NCI-H1417 (cell line): ENCODE results near the gene TRIM29.
"Not testable (repeated sequence)": the region's sequence is repeated elsewhere in the genome, so short reads cannot be mapped to it uniquely, and the experiment has no call there.

Experiments used
- DNase-seq, 3 experiments: peaks; one replicate each; lab custom pipeline; 2025; lab: John Stamatoyannopoulos, UW

The TRIM29 gene

DNA sequence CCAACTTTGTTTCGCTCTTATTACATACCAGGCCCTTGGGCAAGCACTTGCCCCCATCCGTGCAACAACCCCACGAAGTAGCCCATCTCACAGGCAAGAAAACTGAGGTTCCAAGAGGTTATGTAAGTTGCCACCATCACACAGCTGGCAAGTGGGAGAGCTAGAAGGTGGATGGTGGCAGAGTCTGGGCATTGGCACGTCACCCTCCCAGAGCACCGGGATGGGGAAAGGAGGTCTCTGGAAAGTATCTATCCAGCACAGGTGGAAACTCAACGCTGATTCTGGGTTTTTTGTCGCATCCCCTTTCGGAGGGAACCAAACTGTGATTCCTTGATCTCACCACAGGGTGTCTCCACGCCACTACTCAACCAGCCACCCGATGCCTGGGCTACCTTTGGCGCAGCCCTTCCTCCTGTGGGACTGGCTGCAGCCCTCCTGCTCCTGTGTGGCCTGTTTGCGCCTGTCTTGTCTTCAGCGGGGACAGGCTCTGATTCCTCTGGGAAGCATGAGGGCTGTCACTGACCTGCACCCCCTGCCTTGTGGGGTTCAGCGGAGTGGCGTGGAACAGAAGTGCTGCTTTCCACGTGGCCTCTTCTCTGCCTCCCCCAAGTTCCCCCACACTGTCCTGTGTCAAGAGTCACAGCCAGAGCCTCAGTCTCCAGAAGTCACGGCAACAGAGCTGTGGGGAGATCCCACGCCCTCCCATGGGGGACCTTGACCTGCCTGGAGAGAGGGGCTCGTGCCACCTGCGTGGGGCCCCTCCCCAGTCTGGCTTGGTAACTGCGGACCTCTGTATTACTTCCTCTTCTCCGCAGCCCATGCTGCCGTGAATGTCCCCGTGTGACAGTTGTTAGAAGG, 34.4 kb upstream of the TRIM29 start:
- DNase-seq, result peak; percentile 47 to 70 (median 53)

DNA sequence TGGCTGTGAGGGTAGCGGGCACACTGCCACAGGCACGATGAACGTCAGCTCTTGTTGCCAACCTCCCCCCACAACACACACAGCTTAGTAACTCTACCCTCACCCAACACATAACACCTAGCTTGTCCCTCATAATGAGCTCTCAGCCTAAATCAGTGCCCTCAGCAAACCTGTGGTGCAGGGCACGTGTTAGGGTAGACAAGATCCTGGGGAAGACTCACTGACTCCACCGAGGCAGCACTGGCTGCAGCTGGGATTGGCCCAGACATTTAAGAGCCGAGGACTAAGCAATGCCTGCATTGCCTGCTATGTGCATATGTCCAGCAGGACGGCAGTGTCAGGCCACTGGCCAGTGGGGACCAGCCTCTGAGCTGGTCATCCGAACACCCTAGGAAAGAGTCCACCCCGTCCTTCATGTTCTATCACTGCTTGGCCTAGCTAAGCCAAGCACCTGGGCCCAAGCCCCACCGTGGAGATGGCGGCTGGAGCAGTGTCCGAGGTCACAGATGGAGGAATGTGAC, 32.9 kb upstream of the TRIM29 start:
- DNase-seq, result no peak

DNA sequence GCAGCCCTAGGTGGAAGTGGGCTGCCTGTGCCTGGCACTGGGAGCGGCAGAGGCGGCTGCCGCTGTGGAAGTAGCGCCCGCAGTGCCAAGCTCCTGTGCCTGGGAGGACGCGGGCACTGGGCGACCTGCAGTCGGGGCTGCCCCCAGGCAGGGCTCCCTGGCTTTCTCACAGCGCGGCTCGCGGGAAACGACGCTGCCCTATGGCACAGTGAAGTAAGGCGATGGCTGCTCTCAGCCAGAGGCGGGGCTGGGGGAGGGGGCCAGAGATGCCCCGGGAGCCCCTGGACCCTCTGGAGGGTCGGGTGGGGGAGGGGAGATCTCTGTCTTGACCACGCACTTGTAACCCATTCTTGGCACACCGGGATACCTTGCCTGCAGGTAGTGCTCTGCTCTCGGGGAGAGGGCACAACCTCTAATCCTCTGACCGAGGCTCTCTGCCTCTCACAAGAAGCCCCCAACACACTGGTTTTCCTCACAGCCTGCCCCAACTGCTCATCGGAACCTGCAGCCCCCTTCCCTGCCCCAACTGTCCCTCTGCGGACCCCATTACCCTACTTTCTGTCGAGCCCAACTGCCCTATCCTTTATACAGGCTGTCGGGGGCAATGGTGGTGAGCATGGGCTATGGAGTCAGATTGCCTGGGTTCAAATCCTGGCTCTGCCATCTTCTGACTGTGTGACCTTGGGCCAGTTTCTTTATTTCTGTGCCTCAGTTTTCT, 32.2 kb upstream of the TRIM29 start:
- DNase-seq, result no peak

DNA sequence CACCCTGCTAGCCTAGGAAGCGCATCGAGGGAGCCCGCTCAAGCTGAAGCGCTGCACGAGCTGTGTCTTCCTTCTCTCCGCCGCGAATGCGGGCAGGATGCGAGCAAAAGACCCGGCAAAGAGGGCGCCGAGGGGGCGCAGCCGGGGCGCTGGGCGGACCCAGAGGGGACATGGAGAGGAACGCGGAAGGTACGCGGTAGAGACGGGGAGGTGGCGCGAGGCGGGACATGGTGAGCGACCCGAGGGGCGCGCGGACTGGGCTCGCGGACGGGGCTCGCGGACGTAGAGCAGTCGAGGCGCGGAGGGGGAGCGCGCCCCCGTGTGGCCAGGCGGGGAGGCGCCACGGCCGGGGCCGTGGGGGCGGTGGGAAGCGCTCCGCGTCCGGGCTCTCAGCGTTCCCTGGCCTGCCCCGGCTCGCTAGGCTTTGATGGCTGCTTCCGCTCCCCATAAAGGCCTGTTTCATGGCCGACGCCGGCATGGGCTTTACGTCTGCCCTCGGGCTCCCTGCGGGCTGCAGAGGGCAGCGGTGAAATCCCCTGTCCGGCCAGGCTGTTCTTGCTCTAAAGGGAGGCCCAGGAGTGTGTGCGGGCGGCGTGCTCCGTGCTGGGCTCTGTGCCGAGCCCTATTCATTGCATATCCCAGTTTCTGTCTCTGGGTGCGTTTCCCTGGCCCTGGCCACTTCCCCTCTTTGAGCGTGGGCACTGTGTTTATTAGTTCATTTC, 31.2 kb upstream of the TRIM29 start:
- peak; percentile 73 to 93 (median 92) for DNase-seq

DNA sequence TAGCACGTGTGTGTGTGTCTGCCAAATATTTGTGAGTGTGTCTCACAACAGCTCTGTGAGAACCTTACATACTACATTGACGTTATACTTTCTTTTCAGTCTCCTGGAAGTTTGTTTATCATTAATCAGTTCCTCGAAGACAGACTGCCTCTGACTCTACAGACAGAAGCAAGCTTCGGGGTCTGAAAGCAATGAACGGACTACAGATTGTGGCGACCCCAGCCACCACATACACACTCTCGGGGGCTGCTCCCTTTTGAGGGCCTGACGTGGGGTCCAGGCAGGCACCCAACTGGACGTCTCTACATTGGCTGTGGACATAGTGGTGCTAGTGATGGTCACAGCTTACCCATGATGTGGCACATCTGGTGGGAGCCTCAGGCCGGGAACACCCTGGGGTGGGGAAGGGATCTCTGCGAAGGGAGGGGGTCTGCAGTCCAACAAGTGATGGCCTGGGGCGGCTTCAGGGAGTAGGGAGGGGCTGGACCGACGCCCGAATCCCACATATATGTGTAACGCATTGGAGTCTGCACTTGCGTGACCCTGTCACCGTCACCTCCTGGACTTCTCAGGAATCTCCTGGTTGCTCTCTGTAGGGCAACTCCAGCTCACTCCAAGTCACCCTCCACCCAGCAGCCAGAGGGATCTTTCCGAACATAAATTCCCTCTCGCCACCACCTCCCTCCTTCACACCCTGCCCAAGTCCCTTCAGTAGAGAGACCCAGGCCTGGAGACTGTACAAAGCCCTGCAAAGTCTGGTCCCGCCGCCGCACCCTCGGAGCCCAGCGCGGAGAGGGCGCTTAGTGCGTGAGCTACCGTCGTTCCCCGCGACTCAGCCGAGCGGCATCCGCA, 30.4 kb upstream of the TRIM29 start:
- no peak for DNase-seq

DNA sequence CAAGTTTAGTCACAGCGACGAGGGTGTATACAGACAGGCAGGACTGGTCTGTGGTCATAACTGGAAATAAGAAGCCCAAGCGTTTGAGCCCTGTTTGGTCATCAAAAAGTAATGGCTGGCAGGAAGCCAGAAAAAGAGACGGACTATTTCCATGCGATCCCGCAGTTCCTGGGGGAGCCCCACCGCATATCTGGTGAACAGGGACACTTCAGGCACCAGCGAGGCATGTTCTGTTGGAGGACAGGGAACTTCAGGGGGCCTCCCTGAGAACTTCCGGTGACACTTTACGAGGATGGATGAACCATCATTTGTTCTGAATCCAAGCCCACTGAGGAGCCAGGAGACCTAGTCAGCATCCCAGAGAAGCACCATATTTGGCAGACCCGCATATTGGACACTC, 29.7 kb upstream of the TRIM29 start:
- no peak for DNase-seq

DNA sequence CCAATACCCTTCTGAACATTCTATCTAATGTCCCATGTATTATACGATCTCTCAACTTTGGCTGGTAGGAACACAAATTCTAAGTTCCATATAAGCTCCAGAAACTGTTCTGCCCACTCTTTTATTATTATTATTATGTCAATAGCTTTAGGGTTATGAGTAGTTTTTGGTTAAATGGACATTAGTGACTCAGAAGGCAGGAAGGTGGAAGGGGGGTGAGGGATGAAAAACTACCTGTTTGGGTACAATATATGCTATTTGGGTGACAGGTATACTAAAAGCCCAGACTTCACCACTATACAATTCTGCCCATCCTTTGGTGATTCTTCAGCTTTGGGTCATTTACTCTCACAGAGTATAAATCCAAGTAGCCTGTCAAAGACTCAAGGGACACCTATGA, 22.5 kb upstream of the TRIM29 start:
- no peak for DNase-seq

DNA sequence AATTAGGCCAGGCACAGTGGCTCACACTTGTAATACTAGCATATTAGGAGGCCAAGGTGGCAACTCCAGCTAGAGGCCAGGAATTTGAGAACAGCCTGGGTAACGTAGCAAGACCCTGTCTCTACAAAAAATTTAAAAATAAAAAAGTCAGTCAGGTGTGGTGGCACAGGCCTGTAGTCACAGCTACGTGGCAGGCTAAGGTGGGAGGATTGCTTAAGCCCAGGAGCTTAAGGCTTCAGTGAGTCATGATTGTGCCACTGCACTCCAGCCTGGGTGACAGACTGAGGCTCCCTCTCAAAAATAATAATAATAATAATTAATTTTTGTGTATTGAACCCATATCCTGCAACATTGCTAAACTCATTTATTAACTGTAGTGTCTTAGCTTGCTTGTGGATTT, 15.3 kb upstream of the TRIM29 start:
- no peak for DNase-seq

DNA sequence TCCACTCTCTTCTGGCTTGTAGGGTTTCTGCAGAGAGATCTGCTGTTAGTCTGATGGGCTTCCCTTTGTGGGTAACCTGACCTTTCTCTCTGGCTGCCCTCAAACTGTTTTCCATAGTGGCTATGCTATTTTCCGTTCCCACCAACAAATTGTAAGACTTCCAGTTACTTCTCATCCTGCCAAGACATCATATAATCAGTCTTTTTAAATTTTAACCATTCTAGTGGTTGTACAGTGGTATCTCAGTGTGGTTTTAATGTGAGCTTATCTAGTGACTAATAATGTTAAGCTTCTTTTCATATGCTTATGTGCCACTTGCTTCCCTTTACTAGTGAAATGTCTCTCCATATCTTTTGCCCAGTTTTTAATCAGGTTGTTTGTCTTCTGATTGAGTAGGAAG, 13.6 kb upstream of the TRIM29 start:
- no peak for DNase-seq

DNA sequence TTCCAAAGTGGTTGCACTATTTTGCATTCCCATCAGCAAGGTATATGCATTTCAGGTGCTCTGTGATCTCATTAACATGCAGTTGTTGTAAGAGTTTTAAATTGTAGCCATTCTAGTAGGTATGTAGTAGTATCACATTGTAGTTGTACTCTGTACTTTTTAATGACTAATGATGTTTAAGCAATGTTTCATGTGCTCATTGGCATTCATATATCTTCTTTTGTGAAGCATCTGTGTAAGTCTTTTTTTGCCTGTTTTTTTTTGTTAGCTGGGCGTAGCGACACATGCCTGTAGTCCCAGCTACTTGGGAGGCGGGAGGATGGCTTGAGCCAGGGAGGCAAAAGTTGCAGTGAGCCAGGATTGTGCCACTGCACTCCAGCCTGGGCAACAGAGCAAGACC, 11.3 kb upstream of the TRIM29 start:
- DNase-seq, result no peak

DNA sequence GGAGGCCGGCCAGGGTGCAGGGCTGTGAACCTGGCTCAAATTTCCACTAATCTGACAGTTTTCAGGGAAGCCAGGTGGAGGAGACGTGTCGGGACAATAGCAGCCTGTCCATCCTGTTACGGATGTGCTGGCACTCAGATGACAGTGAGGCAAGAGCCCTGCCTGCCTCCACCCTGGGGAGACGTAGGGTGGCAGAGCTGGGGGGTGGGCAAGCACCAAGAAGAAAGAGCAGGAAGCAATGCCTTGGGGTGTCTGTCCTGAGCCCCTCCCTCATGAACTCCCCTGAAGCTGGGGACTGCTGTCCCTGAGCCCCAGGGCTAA, 10.0 kb upstream of the TRIM29 start:
- DNase-seq, result no peak

DNA sequence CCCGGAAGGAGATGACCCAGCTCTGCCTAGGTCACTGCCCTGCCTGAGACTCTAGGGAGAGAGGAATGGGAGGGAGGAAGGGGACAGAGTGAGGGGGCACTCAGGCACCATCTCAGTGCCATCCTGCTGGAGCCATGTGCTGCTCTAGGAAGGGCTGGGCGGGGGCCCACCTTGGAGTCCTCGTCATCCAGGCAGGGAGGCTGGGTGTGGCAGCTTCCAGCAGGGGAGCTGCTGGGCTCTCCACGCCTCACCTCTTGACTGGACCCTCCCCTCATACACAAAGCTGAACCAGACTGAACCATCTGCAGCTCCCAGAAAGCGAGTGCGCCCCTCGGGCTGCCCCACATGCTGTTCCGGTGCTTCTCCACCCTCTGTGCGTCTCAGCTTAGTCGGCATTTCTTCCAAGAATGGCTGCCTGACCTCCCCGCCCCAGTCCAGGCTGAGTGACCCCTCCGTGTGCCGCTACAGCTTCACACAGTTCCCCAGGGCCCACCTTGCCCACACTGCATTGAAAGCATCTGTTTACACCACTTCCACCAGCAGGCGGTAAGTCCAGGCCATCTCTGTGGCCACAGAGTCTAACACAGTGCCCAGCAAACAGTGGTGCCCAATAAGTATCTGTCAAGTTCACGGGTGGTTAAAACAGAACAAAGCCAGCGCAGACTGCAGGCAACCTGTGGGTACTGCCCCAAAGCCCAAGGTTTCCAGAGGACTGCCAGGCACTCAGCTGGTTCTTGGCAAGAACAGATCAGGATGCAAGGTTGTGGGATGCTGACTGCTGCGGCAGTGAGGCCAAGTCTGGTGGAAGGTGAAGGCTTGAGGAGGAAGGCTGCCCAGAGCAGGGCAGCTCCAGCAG, 9.4 kb upstream of the TRIM29 start:
- no peak for DNase-seq

DNA sequence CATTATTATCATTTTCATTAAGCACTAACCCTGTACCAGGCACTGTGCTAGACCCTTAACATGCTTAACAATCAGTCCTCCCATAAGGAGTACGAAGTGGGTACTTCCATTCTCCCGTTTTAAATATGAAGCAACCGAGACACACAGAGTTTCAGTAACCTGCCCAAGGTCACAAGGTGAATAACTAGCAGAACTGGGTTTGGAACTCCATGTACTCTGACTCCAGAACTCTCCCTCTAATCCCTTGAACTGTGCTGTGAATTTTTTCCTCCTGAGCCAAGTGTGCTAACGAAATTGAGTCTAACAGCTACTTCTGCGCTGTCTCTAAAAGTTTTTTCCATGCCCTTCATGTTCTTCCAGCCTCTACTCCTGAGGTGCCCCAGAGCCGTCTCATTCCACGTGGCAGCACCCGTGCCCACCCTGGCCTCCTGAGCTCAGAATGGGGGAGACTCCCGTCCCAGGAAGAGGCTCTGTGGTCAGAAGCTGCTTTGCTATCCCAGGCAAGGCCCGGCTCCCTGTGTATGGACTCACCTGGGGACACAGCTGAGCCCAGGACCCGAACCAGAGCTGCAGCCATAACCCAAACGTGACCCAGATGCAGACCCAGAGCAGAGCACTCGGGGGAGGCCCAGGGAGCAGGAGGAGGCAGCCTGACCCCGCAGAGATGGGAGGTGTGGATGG, 8.6 kb upstream of the TRIM29 start:
- no peak for DNase-seq

DNA sequence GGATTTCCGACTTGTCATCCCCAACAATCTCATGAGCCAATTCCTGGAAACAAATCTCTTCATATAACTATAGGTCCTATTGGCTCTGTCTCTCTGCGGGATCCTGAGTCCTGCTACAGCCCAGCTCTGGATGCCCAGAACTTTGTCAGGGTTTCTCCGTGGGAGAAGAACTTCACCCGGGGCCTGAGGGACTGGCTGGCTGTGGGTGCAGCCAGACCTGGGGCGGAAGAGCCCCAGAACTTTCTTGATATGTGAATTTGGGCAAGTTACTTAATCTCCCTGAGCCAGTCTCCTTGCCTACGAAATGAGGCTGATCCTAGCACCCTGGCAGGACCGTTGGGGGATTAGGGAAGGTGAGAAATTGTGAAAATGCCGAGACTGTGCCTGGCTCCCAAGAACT, 6.6 kb upstream of the TRIM29 start:
- DNase-seq, result no peak

DNA sequence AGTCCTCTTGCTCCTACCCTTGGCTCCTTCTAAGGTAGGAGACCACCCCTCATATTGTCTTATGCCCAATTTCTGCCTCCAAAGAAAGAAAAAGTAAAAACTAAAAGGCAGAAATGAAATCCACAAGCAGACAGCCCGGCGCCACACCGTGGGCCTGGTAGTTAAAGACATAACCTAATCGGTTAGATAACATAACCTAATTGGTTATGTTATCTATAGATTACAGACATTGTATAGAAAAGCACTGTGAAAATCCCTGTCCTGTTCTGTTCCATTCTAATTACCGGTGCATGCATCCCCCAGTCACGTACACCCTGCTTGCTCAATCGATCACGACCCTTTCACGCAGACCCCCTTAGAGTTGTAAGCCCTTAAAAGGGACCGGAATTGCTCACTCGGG, 5.6 kb upstream of the TRIM29 start:
- not testable (repeated sequence) for DNase-seq

DNA sequence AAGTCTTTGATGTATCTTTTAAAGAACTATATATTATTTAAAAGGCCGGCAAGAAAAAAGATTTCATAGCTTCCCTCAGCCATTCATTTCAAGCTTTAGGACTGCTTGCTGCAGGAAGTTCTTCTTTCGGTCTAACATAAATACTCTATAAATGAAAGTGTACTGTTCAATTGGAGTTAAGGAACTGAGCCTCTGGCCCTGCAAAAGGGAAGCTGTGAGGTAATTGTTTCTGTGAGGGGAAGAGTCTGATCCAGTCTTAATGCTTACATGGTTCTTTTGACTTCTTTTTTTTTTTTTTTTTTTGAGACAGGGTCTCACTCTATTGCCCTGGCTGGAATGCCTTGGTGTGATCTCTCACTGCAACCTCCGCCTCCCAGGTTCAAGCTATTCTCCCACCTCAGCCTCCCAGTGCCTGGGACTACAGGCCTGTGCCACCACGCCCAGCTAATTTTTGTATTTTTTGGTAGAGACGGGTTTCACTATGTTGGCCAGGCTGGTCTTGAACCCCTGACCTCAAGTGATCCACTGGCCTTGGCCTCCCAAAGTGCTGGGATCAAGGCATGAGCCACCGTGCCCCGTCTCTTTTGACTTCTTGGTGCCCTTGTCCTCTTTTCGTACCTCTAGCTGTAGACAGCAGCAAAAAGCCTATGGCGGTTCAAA, 4.7 kb upstream of the TRIM29 start:
- DNase-seq, result no peak

DNA sequence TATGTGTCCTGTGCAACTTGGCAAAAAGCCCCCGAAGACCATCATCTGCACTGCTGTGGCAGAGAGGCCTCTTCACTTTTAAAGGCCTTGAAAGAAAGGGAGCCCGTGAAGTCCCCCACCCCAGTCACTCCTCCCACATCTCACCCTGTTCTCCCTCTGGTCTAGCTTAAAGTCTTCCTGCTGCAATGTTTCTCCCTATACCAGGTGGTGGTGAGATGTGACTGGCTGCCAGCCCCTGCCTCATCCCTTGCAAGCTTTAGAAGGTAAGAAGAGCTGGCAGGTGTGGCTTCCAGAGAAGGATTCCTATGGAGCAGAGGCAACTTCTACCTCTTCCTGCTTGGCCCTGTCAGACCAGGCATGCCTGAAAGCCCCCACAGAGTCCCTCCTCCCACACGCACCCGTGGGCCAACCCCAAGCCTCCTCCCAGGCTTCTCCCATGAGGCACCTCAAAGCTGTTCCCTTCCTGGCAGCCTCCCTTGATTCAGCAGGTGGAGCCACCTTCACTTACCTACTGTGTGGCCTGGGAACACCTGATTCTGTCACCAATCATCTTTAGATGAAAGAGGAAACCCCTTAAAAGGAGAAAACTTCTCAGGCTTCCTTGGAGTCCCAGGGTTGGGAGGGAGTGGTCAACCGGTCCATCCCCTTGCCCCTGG, 4.0 kb upstream of the TRIM29 start:
- no peak for DNase-seq

DNA sequence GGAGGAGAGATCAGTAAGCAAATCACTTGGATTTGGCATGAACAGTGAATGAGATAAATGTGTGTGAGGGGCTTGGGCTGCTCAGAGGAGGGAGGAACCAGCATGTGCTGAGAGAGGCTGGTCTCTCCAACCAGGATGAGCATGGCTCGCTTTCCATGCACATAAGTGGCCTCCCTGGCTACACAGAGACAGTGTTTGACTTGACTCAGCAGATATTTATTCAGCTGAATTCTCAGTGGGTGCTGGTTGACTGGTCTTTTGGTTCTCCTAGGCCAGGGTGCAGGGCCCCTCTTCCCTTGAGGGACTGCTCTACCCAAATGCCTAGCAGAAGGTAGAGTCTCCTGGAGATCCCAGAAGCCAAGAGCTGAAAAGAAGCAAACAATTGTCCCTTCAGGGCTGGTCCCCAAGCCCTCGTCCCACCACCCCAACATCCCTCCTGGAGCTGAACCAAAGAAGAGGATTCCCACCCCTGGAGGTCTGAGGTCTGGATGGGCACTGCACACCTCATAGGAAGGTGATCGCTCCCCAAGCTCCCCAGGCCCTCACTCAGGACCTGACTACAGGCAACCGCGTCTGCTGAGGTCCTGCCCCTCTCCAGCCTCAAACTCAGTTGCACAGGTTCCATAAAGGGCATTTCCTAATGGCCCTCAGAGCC, 3.3 kb upstream of the TRIM29 start:
- DNase-seq, result no peak
